IPS-18a (cell line): ENCODE results near the gene EFHD1.

Experiments used
- H3K27ac ChIP-seq: one replicate; pipeline ENCODE4 v1.5.1; 2013; ENCODE audit warnings: low read length
- H3K27me3 ChIP-seq: one replicate; pipeline ENCODE4 v1.6.1; 2013; ENCODE audit warnings: mild to moderate bottlenecking, low read length; ENCODE audit not compliant: control insufficient read depth, insufficient read depth
- H3K36me3 ChIP-seq: one replicate; pipeline ENCODE4 v1.6.1; 2013; ENCODE audit warnings: low read depth, low read length; ENCODE audit not compliant: control insufficient read depth
- H3K4me1 ChIP-seq: one replicate; pipeline ENCODE4 v1.6.1; 2013; ENCODE audit warnings: low read depth, low read length; ENCODE audit not compliant: control insufficient read depth
- H3K4me3 ChIP-seq: one replicate; pipeline ENCODE4 v1.5.1; 2013; ENCODE audit warnings: low read length
- H3K9ac ChIP-seq: one replicate; pipeline ENCODE4 v1.6.1; 2013; ENCODE audit warnings: mild to moderate bottlenecking, low read length, moderate library complexity
- H3K9me3 ChIP-seq: one replicate; pipeline ENCODE4 v1.6.1; 2013; ENCODE audit warnings: low read depth, low read length; ENCODE audit not compliant: control insufficient read depth

EFHD1 gene

GRCh38 chr2:232659359-232659758, 26.0 kb downstream of the EFHD1 start:
- Histone ChIP-seq H3K27ac (no peak overlapping the region), H3K4me1 (no peaks in the 10 kb centered on the region)

DNA sequence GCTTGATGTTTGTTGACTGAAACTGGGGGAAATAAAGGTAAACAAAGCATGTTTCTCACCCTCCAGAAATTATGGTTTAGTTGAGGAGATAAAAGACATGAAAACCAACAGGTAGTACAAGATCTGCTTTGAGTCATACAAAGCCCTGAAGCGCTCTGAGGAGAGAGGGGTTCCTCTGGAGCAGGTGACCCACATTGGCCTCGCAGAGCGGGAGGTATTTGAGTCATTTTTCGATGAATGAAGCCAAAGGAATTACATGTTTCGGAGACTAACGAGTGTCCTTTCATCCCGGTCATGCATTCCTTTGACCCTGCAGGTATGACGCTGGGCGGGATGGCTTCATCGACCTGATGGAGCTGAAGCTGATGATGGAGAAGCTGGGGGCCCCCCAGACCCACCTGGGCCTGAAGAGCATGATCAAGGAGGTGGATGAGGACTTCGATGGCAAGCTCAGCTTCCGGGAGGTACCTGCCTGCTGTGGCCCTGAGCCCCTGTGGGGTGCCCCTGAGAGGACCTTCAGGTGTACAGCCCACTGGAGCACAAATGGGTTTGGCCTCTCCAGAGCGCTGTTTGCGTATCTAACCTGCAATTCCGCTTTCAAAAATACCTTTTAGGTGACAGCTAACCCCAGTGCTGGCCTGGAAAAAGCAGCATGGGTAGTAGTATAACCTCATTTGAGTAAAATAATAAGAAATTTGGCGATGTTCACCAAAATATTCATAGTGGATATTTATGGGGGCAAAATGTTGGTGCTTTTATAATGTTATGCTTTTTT, 29.3 kb downstream of the EFHD1 start:
- Histone ChIP-seq H3K27ac (no peak overlapping the region), H3K4me1 (no peaks in the 10 kb centered on the region), H3K4me3 (no peak overlapping the region), H3K27me3 (no peaks in the 10 kb centered on the region), H3K9ac (no peak overlapping the region), H3K9me3 (no peaks in the 10 kb centered on the region), H3K36me3 (no peaks in the 10 kb centered on the region)

More at GRCh38 chr2:232659359-232659758, 26.0 kb downstream of the EFHD1 start:
- no peaks in the 10 kb centered on the region for H3K36me3 ChIP-seq
- H3K4me3 ChIP-seq, result no peak overlapping the region
- no peaks in the 10 kb centered on the region for H3K27me3 ChIP-seq
- no peaks in the 10 kb centered on the region for H3K9me3 ChIP-seq
- H3K9ac ChIP-seq, result no peak overlapping the region

- Histone ChIP-seq H3K36me3 (no peaks in the 10 kb centered on the region), H3K27ac (no peak overlapping the region), H3K9me3 (no peaks in the 10 kb centered on the region), H3K4me3 (no peak overlapping the region), H3K4me1 (no peaks in the 10 kb centered on the region), H3K27me3 (no peaks in the 10 kb centered on the region), H3K9ac (no peak overlapping the region)
Measured at GRCh38 chr2:232666051-232666805, 32.8 kb downstream of the EFHD1 start.

- Histone ChIP-seq H3K4me1 (no peaks in the 10 kb centered on the region), H3K27ac (no peak overlapping the region), H3K9me3 (no peaks in the 10 kb centered on the region), H3K27me3 (no peaks in the 10 kb centered on the region), H3K4me3 (no peak overlapping the region), H3K36me3 (no peaks in the 10 kb centered on the region), H3K9ac (no peak overlapping the region)
Measured at GRCh38 chr2:232667989-232668583, 34.7 kb downstream of the EFHD1 start.

DNA sequence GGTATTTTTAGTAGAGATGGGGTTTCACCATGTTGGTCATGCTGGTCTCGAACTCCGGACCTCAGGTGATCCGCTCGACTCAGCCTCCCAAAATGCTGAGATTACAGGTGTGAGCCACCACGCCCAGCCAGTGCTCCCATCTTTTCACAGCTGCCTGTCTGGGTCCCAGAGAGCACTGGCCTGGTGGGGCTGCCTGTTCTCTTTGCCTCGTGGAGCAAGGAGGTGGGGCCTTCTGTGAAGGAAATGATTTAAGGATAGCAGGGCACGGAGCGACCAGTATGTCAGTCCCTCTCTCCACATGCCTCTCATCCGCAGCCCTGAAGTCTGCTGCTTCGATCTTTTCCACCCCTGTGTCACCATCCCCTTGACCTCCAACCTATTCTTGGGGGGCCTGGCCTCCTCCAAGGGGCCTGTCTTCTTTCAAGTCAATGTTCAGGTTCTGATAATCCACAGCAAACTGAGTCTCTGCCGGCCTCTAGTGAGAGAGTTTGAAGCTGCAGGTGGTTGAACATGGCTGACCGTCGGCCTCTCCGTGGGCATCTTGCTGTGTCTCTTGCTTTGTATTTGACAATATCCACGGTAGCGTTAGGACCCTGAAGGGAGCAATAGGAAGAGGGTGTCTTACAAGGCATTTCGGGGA, 35.5 kb downstream of the EFHD1 start:
- no peaks in the 10 kb centered on the region for H3K27me3 ChIP-seq
- H3K9ac ChIP-seq, result no peak overlapping the region
- H3K4me1 ChIP-seq, result no peaks in the 10 kb centered on the region
- no peak overlapping the region for H3K4me3 ChIP-seq
- H3K27ac ChIP-seq, result no peak overlapping the region
- no peaks in the 10 kb centered on the region for H3K9me3 ChIP-seq
- H3K36me3 ChIP-seq, result no peaks in the 10 kb centered on the region

DNA sequence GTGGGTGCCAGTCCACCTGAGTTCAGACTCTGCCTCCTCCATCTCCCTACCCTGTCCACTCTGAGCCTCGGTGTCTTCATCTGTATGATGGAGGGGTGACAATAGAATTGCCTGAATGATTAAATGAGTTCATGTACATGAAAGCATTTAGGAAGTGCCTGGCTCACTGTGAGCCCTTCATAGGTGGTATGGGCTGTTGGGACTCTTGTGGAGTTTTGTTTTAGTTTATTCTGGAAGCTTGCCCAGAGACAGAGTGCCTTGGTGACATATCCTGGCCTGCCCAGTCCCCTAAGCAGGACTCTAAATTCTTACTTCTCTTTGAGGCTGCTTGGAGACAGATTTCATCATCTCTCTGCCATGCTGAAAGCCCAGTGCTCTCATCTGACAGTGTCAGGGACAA, 39.2 kb downstream of the EFHD1 start:
- Histone ChIP-seq H3K4me1 (no peaks in the 10 kb centered on the region), H3K36me3 (no peaks in the 10 kb centered on the region), H3K9me3 (no peaks in the 10 kb centered on the region), H3K27ac (no peak overlapping the region), H3K4me3 (no peak overlapping the region), H3K27me3 (no peaks in the 10 kb centered on the region), H3K9ac (no peak overlapping the region)

- Histone ChIP-seq H3K27me3 (no peaks in the 10 kb centered on the region), H3K27ac (no peak overlapping the region), H3K36me3 (no peaks in the 10 kb centered on the region), H3K9me3 (no peaks in the 10 kb centered on the region), H3K4me3 (no peak overlapping the region), H3K4me1 (no peaks in the 10 kb centered on the region), H3K9ac (no peak overlapping the region)
Measured at GRCh38 chr2:232674491-232674890, 41.1 kb downstream of the EFHD1 start.

DNA sequence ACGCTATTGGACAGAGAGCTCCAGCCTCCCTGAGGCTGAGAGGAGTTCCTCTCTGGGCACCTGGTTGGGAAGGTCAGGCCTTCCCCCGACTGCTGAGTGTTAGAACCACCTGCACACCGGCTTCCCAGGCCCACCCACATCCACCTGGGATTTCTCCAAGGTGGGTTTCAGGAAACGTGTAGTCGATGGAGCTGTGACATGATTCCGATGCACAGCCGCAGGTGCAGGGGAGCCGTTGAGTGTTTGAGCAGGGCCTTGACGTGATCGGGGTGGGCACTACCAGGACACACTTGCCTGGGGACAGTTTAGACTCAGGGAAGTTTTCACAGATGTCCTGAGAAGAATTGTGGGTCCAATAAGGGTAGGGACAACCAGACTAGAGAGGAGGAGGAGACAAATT, 42.0 kb downstream of the EFHD1 start:
- H3K4me3 ChIP-seq, result no peak overlapping the region

GRCh38 chr2:232680006-232680405, 46.6 kb downstream of the EFHD1 start:
- Histone ChIP-seq H3K27me3 (no peaks in the 10 kb centered on the region), H3K4me1 (no peaks in the 10 kb centered on the region), H3K9me3 (no peaks in the 10 kb centered on the region), H3K4me3 (no peak overlapping the region), H3K27ac (no peak overlapping the region), H3K36me3 (no peaks in the 10 kb centered on the region), H3K9ac (no peak overlapping the region)

More for the DNA sequence above, 42.0 kb downstream of the EFHD1 start:
- Histone ChIP-seq H3K4me1 (no peaks in the 10 kb centered on the region), H3K27me3 (no peaks in the 10 kb centered on the region), H3K9ac (no peak overlapping the region), H3K9me3 (no peaks in the 10 kb centered on the region), H3K36me3 (no peaks in the 10 kb centered on the region), H3K27ac (no peak overlapping the region)

GRCh38 chr2:232681527-232681926, 48.1 kb downstream of the EFHD1 start:
- H3K27me3 ChIP-seq, result no peaks in the 10 kb centered on the region
- no peaks in the 10 kb centered on the region for H3K36me3 ChIP-seq
- H3K4me3 ChIP-seq, result no peak overlapping the region
- no peaks in the 10 kb centered on the region for H3K9me3 ChIP-seq
- no peak overlapping the region for H3K27ac ChIP-seq
- no peaks in the 10 kb centered on the region for H3K4me1 ChIP-seq
- H3K9ac ChIP-seq, result no peak overlapping the region

- H3K27me3 ChIP-seq, result no peaks in the 10 kb centered on the region
- H3K9ac ChIP-seq, result no peak overlapping the region
- no peaks in the 10 kb centered on the region for H3K36me3 ChIP-seq
- no peaks in the 10 kb centered on the region for H3K4me1 ChIP-seq
- H3K9me3 ChIP-seq, result no peaks in the 10 kb centered on the region
- H3K4me3 ChIP-seq, result no peak overlapping the region
- no peak overlapping the region for H3K27ac ChIP-seq
Measured at GRCh38 chr2:232683368-232683767, 50.0 kb downstream of the EFHD1 start.
